GM12875 (cell line): ENCODE results near the gene COX17.

Experiments
- H3K4me3 ChIP-seq: one replicate; pipeline ENCODE4 v1.5.1; 2011; ENCODE audit warnings: low read depth, low read length, control low read depth
- TF ChIP-seq, protein P1 (sequence below): IDR thresholded peaks from 2 replicates; pipeline ENCODE4 v1.5.1; 2011; ENCODE audit warnings: low read depth, mild to moderate bottlenecking, control low read depth, inconsistent platforms, low read length, moderate library complexity, borderline replicate concordance; ENCODE audit not compliant: insufficient read depth

COX17 gene

DNA sequence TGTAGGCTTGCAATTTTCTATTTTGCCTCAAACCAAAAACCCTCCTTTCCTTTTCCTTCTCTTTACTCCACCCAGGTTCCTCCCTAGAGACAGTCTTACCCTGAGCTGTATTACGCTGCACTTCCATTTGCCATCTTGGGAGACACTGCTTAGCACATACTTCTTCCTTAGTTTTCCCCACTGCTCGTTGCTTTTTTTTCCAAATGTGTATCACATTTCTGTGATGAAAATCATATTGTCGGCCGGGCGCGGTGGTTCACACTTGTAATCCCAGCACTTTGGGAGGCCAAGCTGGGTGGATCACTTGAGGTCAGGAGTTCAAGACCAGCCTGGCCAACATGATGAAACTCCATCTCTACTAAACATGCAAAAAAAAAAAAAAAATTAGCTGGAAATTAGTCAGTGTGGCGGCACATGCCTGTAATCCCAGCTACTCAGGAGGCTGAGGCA is 46.3 kb downstream of the COX17 start:
- TF ChIP-seq, protein P1, sequence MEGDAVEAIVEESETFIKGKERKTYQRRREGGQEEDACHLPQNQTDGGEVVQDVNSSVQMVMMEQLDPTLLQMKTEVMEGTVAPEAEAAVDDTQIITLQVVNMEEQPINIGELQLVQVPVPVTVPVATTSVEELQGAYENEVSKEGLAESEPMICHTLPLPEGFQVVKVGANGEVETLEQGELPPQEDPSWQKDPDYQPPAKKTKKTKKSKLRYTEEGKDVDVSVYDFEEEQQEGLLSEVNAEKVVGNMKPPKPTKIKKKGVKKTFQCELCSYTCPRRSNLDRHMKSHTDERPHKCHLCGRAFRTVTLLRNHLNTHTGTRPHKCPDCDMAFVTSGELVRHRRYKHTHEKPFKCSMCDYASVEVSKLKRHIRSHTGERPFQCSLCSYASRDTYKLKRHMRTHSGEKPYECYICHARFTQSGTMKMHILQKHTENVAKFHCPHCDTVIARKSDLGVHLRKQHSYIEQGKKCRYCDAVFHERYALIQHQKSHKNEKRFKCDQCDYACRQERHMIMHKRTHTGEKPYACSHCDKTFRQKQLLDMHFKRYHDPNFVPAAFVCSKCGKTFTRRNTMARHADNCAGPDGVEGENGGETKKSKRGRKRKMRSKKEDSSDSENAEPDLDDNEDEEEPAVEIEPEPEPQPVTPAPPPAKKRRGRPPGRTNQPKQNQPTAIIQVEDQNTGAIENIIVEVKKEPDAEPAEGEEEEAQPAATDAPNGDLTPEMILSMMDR, result no peak
- H3K4me3 ChIP-seq, result no peak overlapping the region

DNA sequence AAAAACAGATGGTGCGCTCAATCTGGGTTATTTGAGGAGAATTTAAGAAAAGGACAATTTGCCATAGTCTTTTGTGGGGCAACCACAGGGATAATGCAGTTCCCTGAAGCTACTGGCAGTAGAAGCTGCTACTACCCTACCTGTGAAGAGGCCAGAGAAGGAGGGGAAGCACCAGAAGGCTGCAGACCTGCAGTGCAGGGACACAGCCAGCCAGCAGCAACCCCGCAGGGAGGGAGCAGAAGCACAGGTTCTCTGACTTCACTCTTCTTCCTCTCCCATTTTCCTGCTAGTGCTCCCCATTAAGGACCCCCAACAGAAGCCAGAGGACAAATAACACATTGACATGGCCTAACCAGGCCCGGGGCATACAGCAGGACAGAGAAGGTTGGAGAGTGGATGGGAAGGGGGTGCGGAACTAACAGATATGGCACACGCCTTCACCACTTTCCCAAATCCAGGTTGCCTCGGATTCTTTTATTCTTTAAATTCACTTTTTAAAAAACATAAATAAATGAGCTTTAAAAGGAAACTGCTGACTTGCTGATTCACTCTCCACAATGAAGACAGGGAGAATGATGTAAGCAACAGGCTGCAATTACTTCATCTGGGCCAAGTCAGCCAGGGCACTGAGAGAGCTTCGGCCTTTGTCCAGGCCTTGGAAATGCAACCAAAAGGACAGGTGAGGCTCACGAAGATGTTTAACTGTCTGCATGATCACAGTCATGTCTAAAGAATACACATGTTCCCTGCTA is 46.9 kb downstream of the COX17 start:
- TF ChIP-seq, protein P1, result no peak
- no peak overlapping the region for H3K4me3 ChIP-seq

DNA sequence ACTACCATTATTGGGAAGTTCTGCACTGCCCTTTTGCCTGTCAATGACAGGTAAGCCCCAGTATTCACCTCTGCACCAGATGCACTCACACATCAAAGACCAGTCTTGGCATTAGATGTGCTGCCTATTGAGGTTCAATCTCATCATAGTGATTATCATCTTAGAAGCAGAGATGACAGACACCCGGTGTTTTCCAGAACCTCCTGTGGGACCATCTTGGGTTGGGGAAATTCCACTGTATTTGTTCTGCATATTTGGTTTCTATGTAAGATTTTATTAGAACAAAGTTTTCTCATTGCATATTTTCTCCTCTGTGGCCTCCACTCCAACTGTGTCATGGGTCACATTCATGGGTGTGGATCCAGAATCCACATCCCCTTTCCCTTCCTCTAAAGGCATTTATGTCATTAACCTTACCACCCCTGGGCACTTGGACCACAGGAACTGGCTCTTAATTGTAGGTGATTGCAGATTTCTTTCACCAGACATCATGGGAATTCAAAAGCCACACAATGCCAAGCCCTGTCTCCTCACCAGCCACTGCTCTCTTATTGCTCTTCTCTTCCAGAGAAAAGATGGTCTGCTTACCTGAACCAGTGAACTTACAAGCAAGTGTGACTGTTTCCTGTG is 48.3 kb downstream of the COX17 start:
- peak overlapping the region; percentile 29 for H3K4me3 ChIP-seq
- TF ChIP-seq, protein P1, result no peak

DNA sequence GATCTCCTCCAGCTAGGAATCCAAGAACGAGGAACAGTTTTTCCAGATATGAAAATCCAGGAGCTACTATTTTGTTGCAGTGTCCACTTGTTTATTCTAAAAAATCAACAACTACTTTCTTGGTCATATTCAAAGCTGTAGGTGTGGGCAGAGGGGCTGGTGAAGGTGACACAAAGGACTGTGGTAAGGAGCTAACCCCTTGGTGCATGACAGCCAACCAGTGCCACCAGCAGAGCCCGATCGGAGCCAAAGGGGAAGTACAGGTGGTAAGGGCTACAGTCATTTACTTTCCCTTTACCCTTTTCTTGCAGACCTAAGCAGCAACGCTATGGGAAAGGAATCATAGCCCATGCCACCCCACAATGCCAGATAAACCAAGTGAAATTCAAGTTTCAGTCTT is 48.8 kb downstream of the COX17 start:
- H3K4me3 ChIP-seq, result peak overlapping the region; percentile 29
- TF ChIP-seq, protein P1, result no peak

DNA sequence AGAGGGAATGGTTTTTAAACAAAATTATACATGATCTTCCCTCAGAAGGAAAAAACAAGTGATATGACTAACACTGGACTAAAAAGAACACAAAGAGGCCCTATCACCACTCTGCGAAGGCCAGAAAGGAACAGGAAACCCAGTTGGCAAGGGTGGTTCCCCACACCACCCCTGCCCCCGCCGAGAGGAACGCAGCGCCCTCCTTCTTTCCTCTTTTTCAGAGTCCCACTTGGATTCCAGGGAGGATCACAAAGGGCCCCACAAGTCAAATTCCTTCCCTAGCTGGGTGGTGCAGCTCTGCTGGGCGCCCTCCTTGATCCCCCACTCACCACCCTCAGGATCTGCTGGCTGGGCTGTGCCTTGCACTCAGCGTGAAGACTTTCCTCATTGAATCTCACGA is 49.7 kb downstream of the COX17 start:
- TF ChIP-seq, protein P1, result no peak
- H3K4me3 ChIP-seq, result no peak overlapping the region

DNA sequence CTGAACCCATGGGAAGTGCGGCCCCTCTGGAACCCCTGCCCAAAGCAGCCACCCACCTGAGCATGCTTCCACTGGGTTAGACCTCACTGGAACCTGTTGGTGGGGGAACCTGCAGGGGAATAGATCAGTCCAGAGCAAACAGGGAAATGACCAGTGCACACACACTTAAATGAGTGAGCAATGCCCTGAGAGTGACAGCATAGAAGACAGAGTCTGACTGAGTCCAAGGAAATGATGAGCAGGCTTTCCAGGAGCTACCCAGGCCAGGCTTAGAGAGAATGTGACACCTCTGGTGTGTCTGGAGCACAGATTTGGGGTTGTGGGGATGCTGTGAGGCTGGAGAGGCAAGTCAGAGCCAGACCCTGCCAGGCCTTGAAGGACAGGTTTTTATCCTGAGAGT is 51.0 kb downstream of the COX17 start:
- TF ChIP-seq, protein P1, result no peak

DNA sequence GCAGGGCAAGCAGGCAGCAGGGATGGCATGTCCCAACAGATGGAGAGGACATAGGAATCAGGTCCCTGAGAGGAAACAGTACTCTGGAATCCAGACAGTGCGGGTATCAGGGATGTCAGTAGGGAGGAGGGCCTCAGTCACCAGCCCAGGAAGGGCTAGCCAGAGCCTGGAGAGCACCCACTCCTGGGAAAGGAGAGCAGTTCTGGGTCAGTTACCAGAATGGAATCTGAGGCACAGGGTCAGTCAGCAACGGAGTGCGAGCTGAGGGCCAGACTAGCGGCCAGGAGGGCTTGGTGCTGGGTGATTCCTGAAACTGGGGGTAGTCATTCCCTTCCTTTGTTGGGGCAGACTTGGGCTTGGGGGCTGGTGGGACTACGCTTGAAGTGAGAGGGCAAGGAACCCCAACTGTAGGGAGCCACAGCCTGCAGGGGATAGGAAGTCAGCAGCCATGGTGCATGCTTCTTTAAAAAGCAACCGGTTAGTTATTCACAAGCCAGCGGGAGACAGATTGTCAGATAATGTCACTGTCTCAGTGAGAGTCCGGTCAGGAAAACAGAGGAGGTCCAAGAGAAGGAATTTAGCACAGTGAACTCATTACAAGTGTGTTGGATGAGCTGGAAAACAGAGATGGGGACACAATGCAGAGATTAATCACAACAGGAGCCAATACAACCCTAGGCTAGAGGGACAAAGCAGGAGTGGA is 51.6 kb downstream of the COX17 start:
- H3K4me3 ChIP-seq, result no peak overlapping the region
- TF ChIP-seq, protein P1, result no peak

More for the DNA sequence above, 51.0 kb downstream of the COX17 start:
- no peak overlapping the region for H3K4me3 ChIP-seq
